Panc1 (cell line): ENCODE data around the gene ANKMY1.

Source experiments
- CTCF ChIP-seq: fragments of 450-650 bp; IDR thresholded peaks from 2 replicates; pipeline ENCODE4 v1.5.1; 2017; ENCODE audit warnings: mild to moderate bottlenecking
- POLR2AphosphoS5 ChIP-seq: IDR thresholded peaks from 2 replicates; pipeline ENCODE4 v1.6.1; 2012; ENCODE audit warnings: mild to moderate bottlenecking, low read depth, low read length, moderate library complexity

- TF ChIP-seq CTCF (no peak), POLR2AphosphoS5 (no peak)
Observed at GRCh38 chr2:240445961-240446663, 111.7 kb downstream of the ANKMY1 start.
